ENCODE data around the gene SLC12A8.

SLC12A8 gene

GRCh38 chr3:125186261-125186787 is 26.2 kb downstream of the SLC12A8 start:
- no peak for DNase-seq

GRCh38 chr3:125185805-125186204 is 26.7 kb downstream of the SLC12A8 start:
- DNase-seq, result no peak

- no peak for DNase-seq
Measured at GRCh38 chr3:125179884-125180240, 32.7 kb downstream of the SLC12A8 start.

- DNase-seq, result no peak
Measured at GRCh38 chr3:125179143-125179883, 33.2 kb downstream of the SLC12A8 start.

GRCh38 chr3:125177746-125178145 is 34.8 kb downstream of the SLC12A8 start:
- no peak for DNase-seq

GRCh38 chr3:125175295-125176078 is 37.1 kb downstream of the SLC12A8 start:
- DNase-seq, result no peak

- DNase-seq, result no peak
Measured at GRCh38 chr3:125172346-125172745, 40.2 kb downstream of the SLC12A8 start.

- no peak for DNase-seq
Measured at GRCh38 chr3:125168711-125169393, 43.7 kb downstream of the SLC12A8 start.

- DNase-seq, result no peak
Measured at GRCh38 chr3:125166599-125167136, 45.9 kb downstream of the SLC12A8 start.

- no peak for DNase-seq
Measured at GRCh38 chr3:125165948-125166553, 46.5 kb downstream of the SLC12A8 start.

- DNase-seq, result no peak
Measured at GRCh38 chr3:125165189-125165947, 47.2 kb downstream of the SLC12A8 start.

- no peak for DNase-seq
Measured at GRCh38 chr3:125163739-125164601, 48.6 kb downstream of the SLC12A8 start.

GRCh38 chr3:125161607-125162219 is 50.8 kb downstream of the SLC12A8 start:
- DNase-seq, result no peak

- DNase-seq, result no peak
Measured at GRCh38 chr3:125160606-125161371, 51.8 kb downstream of the SLC12A8 start.

- DNase-seq, result no peak
Measured at GRCh38 chr3:125157183-125157582, 55.4 kb downstream of the SLC12A8 start.

GRCh38 chr3:125156456-125156855 is 56.1 kb downstream of the SLC12A8 start:
- no peak for DNase-seq

- DNase-seq, result no peak
Measured at GRCh38 chr3:125154800-125155269, 57.7 kb downstream of the SLC12A8 start.

- no peak for DNase-seq
Measured at GRCh38 chr3:125154110-125154509, 58.4 kb downstream of the SLC12A8 start.

- DNase-seq, result no peak
Measured at GRCh38 chr3:125152951-125153350, 59.6 kb downstream of the SLC12A8 start.

GRCh38 chr3:125151916-125152315 is 60.6 kb downstream of the SLC12A8 start:
- no peak for DNase-seq
